B cell (primary cell): ENCODE results near the gene POLD1.

Experiments used
- EZH2 ChIP-seq: IDR thresholded peaks from 2 replicates; pipeline ENCODE4 v1.6.1; 2012; ENCODE audit warnings: borderline replicate concordance, low read depth, mild to moderate bottlenecking, moderate library complexity, low read length; ENCODE audit not compliant: insufficient read depth, poor library complexity, severe bottlenecking
- TF ChIP-seq, protein P1 (sequence below): fragments of 200-600 bp; IDR thresholded peaks from one replicate; pipeline ENCODE4 v1.8.0; 2022; ENCODE audit warnings: antibody characterized with exemption, mild to moderate bottlenecking

DNA sequence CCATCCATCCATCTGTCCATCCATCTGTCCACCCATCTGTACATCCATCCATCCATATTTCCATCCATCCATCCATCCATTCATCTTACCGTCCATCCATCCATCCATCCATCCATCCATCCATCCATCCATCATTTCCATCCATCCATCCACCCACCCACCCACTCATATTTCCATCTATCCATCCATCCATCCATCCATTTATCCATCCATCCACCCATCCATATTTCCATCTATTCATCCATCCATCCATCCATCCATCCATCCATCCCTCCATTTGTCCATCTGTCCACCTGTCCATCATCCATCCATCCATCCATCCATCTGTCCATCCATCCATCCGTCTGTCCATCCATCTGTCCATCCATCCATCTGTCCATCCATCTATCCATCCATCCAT is 71.8 kb downstream of the POLD1 start:
- TF ChIP-seq, protein P1, sequence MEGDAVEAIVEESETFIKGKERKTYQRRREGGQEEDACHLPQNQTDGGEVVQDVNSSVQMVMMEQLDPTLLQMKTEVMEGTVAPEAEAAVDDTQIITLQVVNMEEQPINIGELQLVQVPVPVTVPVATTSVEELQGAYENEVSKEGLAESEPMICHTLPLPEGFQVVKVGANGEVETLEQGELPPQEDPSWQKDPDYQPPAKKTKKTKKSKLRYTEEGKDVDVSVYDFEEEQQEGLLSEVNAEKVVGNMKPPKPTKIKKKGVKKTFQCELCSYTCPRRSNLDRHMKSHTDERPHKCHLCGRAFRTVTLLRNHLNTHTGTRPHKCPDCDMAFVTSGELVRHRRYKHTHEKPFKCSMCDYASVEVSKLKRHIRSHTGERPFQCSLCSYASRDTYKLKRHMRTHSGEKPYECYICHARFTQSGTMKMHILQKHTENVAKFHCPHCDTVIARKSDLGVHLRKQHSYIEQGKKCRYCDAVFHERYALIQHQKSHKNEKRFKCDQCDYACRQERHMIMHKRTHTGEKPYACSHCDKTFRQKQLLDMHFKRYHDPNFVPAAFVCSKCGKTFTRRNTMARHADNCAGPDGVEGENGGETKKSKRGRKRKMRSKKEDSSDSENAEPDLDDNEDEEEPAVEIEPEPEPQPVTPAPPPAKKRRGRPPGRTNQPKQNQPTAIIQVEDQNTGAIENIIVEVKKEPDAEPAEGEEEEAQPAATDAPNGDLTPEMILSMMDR = no peak
- no peak for TF ChIP-seq EZH2
